Naive thymus-derived CD4-positive, alpha-beta T cell (primary cell): ENCODE data around the gene CLPTM1. TPM values are rescaled to one million over a fixed set of nuclear protein-coding genes. Genes with fewer than 3 reads are reported as not detected.

Experiments
- ATAC-seq: fragments of 150-1000 bp; cut with Tn5 transposase; 2 replicates; pipeline ENCODE4 v1.10.0; 2021; ENCODE audit warnings: mild to moderate bottlenecking, moderate library complexity
- CTCF ChIA-PET: fragments of 350-600 bp; sonication (Branson Sonifier 250); formaldehyde crosslinking; loops from one replicate; lab custom pipeline; 2021; ENCODE audit warnings: antibody characterized with exemption; lab: Charles Lee
- POLR2A ChIA-PET: fragments of 350-600 bp; sonication (Branson Sonifier 250); formaldehyde crosslinking; loops from one replicate; lab custom pipeline; 2021; ENCODE audit warnings: antibody characterized with exemption, inconsistent platforms; lab: Charles Lee
- DNase-seq, 9 donors: peaks; one replicate each; pipeline versions ENCODE4 v3.0.0 to v3.0.0-alpha.2; 2020 to 2022; ENCODE audit warnings: mixed read lengths in 1 of 9
- H3K27ac ChIP-seq: one replicate; pipeline ENCODE4 v1.7.0; 2013; ENCODE audit warnings: mild to moderate bottlenecking, low read depth, low read length, moderate library complexity
- H3K27me3 ChIP-seq, 2 donors: one replicate each; pipeline ENCODE4 v1.7.0; 2013; ENCODE audit warnings: low read length in 2 of 2, mild to moderate bottlenecking in 2 of 2, moderate library complexity in 2 of 2; ENCODE audit not compliant: control insufficient read depth in 2 of 2, insufficient read depth in 2 of 2
- H3K36me3 ChIP-seq, 3 experiments: 1 replicate in 2 of 3; 2 replicates in 1 of 3; pipeline ENCODE4 v1.7.0; 2013; ENCODE audit warnings: low read length in 3 of 3, mild to moderate bottlenecking in 3 of 3, moderate library complexity in 1 of 3; ENCODE audit not compliant: insufficient read depth in 3 of 3, control insufficient read depth in 2 of 3
- H3K4me1 ChIP-seq, 2 donors: one replicate each; pipeline ENCODE4 v1.7.0; 2013; ENCODE audit warnings: low read length in 2 of 2, mild to moderate bottlenecking in 2 of 2, moderate library complexity in 1 of 2; ENCODE audit not compliant: control insufficient read depth in 2 of 2, insufficient read depth in 2 of 2
- H3K4me3 ChIP-seq: 2 replicates; pipeline ENCODE4 v1.7.0; 2013; ENCODE audit warnings: mild to moderate bottlenecking, low read length
- H3K9me3 ChIP-seq, 3 experiments: 1 replicate in 2 of 3; 2 replicates in 1 of 3; pipeline ENCODE4 v1.7.0; 2013; ENCODE audit warnings: low read length in 3 of 3; ENCODE audit not compliant: control insufficient read depth in 2 of 3
- H3K27ac Mint-ChIP-seq, 9 donors: one replicate each; pipeline ENCODE4 v1.8.0; 2020 to 2022; ENCODE audit warnings: mixed read lengths in 9 of 9, mild to moderate bottlenecking in 8 of 9, moderate library complexity in 5 of 9, inconsistent platforms in 2 of 9
- H3K27me3 Mint-ChIP-seq, 5 donors: one replicate each; pipeline ENCODE4 v1.8.0; 2021 to 2022; ENCODE audit warnings: mixed read lengths in 5 of 5, mild to moderate bottlenecking in 1 of 5
- H3K36me3 Mint-ChIP-seq, 5 donors: one replicate each; pipeline ENCODE4 v1.8.0; 2020 to 2022; ENCODE audit warnings: mixed read lengths in 5 of 5, mild to moderate bottlenecking in 3 of 5, inconsistent platforms in 1 of 5
- H3K4me1 Mint-ChIP-seq, 7 donors: one replicate each; pipeline ENCODE4 v1.8.0; 2020 to 2022; ENCODE audit warnings: mixed read lengths in 7 of 7, mild to moderate bottlenecking in 3 of 7, inconsistent platforms in 1 of 7
- H3K4me3 Mint-ChIP-seq, 10 donors: one replicate each; pipeline ENCODE4 v1.8.0; 2020 to 2022; ENCODE audit warnings: mild to moderate bottlenecking in 10 of 10, mixed read lengths in 10 of 10, moderate library complexity in 6 of 10, inconsistent platforms in 2 of 10
- H3K9me3 Mint-ChIP-seq, 11 donors: one replicate each; pipeline ENCODE4 v1.8.0; 2020 to 2022; ENCODE audit warnings: mixed read lengths in 11 of 11, mild to moderate bottlenecking in 4 of 11, inconsistent platforms in 1 of 11, moderate library complexity in 1 of 11
- intact Hi-C, 2 donors: fragments of 100-400 bp; cut with micrococcal nuclease; formaldehyde crosslinking; loops; one replicate each; pipeline ENCODE4 v1.15.1; 2023
- polyA plus RNA-seq, 2 donors: library from polyadenylated mRNA; unstranded; fragments of 300-500 nt; fragmentation: Illumina TruSeq; gene quantifications; one replicate each; pipeline ENCODE4 v1.2.3, GENCODE V29; 2021
- total RNA-seq, 6 experiments: library from RNA in 5 of 6; stranded (reverse) in 5 of 6; gene quantifications; 1 replicate in 5 of 6; 2 replicates in 1 of 6; pipeline ENCODE4 v1.2.3 and lab custom pipeline; 2021 to 2026

Gene CLPTM1
- total and polyA plus RNA-seq, 7 experiments from 2014 or later, result 11.7 to 83.3 (median 71.4) TPM

DNA sequence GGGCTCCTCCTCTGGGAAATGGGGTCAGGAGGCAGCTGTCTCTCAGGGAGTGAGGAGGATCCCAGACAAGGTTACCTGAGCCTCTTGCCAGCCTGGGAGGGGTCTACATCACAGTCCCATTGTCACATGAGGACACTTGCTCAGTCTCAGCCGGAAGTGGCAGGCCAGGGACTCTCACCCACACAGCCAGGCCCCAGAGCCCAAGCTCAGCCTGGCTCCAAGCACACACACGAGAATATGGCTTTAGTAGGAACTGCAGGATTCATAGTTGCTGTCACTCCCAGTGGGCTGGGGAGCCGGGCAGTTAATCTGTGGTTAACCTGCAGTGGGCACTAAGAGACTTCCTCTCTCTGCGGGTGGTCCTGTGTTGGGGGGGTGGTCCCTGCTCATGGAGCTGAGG, 30.3 kb downstream of the CLPTM1 start:
- no peaks in the 10 kb centered on the region for H3K4me1 Mint-ChIP-seq
- H3K4me3 Mint-ChIP-seq, result no peak overlapping the region
- POLR2A ChIA-PET, result no interaction called here
- CTCF ChIA-PET, result no interaction called here
- H3K9me3 ChIP-seq, result no peaks in the 10 kb centered on the region
- ATAC-seq (no peak), DNase-seq (no peak)
- H3K27me3 ChIP-seq, result no peaks in the 10 kb centered on the region
- H3K9me3 Mint-ChIP-seq, result no peaks in the 10 kb centered on the region
- intact Hi-C loops, result no loop called here
- H3K36me3 ChIP-seq, result peaks cover 0 to 90% (median 0%) of the 10 kb centered on the region in 3 experiments
- peaks cover 0 to 20% (median 0%) of the 10 kb centered on the region in 5 donors for H3K36me3 Mint-ChIP-seq
- no peak overlapping the region for H3K4me3 ChIP-seq
- H3K27ac ChIP-seq, result no peak overlapping the region
- H3K27me3 Mint-ChIP-seq, result no peaks in the 10 kb centered on the region
- no peaks in the 10 kb centered on the region for H3K4me1 ChIP-seq
- peak overlapping the region in 1 of 9 donors; percentile 18 for H3K27ac Mint-ChIP-seq

GRCh38 chr19:44986389-44986788, 31.2 kb downstream of the CLPTM1 start:
- Mint-ChIP-seq H3K4me3 (no peak overlapping the region), H3K27me3 (no peaks in the 10 kb centered on the region), H3K4me1 (no peaks in the 10 kb centered on the region), H3K36me3 (peaks cover 0 to 20% (median 0%) of the 10 kb centered on the region in 5 donors), H3K27ac (peak overlapping the region in 1 of 9 donors; percentile 33), H3K9me3 (no peaks in the 10 kb centered on the region)
- H3K27ac ChIP-seq, result no peak overlapping the region
- intact Hi-C loops, result no loop called here
- H3K36me3 ChIP-seq, result peaks cover 0 to 96% (median 0%) of the 10 kb centered on the region in 3 experiments
- H3K27me3 ChIP-seq, result no peaks in the 10 kb centered on the region
- ATAC-seq (no peak), DNase-seq (no peak)
- no peak overlapping the region for H3K4me3 ChIP-seq
- no peaks in the 10 kb centered on the region for H3K9me3 ChIP-seq
- H3K4me1 ChIP-seq, result no peaks in the 10 kb centered on the region
- ChIA-PET POLR2A (no interaction called here), CTCF (interaction anchor here (0.5 kb wide), 1 partner anchor 1199 kb away, joined by 4 read pairs; no protein-coding TSS in a partner anchor)

DNA sequence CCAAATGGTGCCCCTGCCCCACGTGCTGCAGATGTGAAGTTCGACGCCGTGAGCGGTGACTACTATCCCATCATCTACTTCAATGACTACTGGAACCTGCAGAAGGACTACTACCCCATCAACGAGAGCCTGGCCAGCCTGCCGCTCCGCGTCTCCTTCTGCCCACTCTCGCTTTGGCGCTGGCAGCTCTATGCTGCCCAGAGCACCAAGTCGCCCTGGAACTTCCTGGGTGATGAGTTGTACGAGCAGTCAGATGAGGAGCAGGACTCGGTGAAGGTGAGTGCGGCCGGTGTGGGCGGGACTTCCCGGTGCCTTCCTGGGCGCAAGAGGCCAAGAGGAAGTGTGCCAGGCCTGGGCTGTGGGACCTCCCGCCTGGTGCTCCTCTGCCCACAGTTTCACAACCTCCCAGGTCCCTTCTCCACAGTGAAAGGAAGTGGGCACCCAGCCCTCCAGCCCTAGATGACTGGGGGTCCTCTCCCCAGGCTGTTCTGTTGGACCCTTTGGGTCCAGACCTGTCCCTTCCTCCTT, 32.0 kb downstream of the CLPTM1 start:
- ATAC-seq, result no peak
- Histone ChIP-seq H3K4me1 (no peaks in the 10 kb centered on the region), H3K9me3 (no peaks in the 10 kb centered on the region), H3K27me3 (no peaks in the 10 kb centered on the region), H3K4me3 (no peak overlapping the region), H3K36me3 (peaks cover 0 to 96% (median 0%) of the 10 kb centered on the region in 3 experiments), H3K27ac (no peak overlapping the region)
- Mint-ChIP-seq H3K9me3 (no peaks in the 10 kb centered on the region), H3K36me3 (peaks cover 0 to 26% (median 0%) of the 10 kb centered on the region in 5 donors), H3K27me3 (no peaks in the 10 kb centered on the region), H3K4me1 (no peaks in the 10 kb centered on the region), H3K27ac (peak overlapping the region in 1 of 9 donors; percentile 33), H3K4me3 (no peak overlapping the region)
- intact Hi-C loops, result no loop called here
- CTCF ChIA-PET, result no interaction called here
- DNase-seq, result no peak
- POLR2A ChIA-PET, result no interaction called here

DNA sequence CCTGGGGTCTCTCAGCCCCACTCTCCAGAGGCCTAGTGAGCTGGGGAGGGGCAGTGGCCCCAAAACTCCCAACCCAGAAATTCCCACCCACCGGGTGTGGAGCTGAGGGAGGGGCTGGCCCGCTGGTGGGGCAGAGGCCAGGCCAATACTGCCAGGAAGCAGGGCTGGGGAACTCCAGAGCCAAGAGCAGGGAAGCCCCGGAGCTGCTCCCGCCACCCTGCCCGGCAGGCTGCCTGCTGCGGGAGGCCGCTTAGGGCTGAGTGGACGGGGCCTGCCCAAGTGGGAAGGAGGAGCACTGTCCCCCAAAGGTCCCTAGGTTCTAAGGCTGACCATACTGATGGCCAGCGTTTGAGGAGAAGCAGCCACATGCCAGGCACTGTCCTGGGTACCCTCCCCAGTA, 33.1 kb downstream of the CLPTM1 start:
- H3K9me3 Mint-ChIP-seq, result no peaks in the 10 kb centered on the region
- H3K27ac Mint-ChIP-seq, result no peak overlapping the region
- no peak overlapping the region for H3K4me3 Mint-ChIP-seq
- H3K4me3 ChIP-seq, result no peak overlapping the region
- ATAC-seq, result no peak
- peaks cover 0 to 92% (median 0%) of the 10 kb centered on the region in 3 experiments for H3K36me3 ChIP-seq
- no peaks in the 10 kb centered on the region for H3K27me3 ChIP-seq
- ChIA-PET POLR2A (interaction anchor here (0.7 kb wide), 1 partner anchor 125 kb away, joined by 3 read pairs; no protein-coding TSS in a partner anchor), CTCF (interaction anchor here (0.6 to 1.6 kb wide), 4 partner anchors 51 to 291 kb away, joined by 3 to 7 read pairs (median 4); partner anchors contain the start of gene CLASRP)
- intact Hi-C loops, result no loop called here
- peak in 1 of 9 donors; percentile 6 for DNase-seq
- H3K4me1 Mint-ChIP-seq, result no peaks in the 10 kb centered on the region
- peaks cover 0 to 26% (median 0%) of the 10 kb centered on the region in 5 donors for H3K36me3 Mint-ChIP-seq
- no peaks in the 10 kb centered on the region for H3K27me3 Mint-ChIP-seq
- H3K9me3 ChIP-seq, result no peaks in the 10 kb centered on the region
- H3K27ac ChIP-seq, result no peak overlapping the region
- no peaks in the 10 kb centered on the region for H3K4me1 ChIP-seq

- H3K27ac Mint-ChIP-seq, result peak overlapping the region in 2 of 9 donors; percentile 41 to 85
- no peaks in the 10 kb centered on the region for H3K9me3 ChIP-seq
- ATAC-seq (peak; percentile 86), DNase-seq (peak; percentile 34 to 64 (median 55))
- no peak overlapping the region for H3K4me3 Mint-ChIP-seq
- H3K27ac ChIP-seq, result no peak overlapping the region
- intact Hi-C loops, result loop anchor here (1.0 kb wide), 3 partner anchors 70 to 349 kb away; no protein-coding TSS in a partner anchor
- H3K9me3 Mint-ChIP-seq, result no peaks in the 10 kb centered on the region
- no peaks in the 10 kb centered on the region for H3K27me3 ChIP-seq
- peaks cover 0 to 88% (median 0%) of the 10 kb centered on the region in 3 experiments for H3K36me3 ChIP-seq
- H3K4me3 ChIP-seq, result no peak overlapping the region
- CTCF ChIA-PET, result interaction anchor here (0.7 to 1.6 kb wide), 4 partner anchors 10 to 290 kb away, joined by 3 to 6 read pairs (median 3); partner anchors contain the start of gene CLASRP
- H3K36me3 Mint-ChIP-seq, result peaks cover 0 to 26% (median 0%) of the 10 kb centered on the region in 5 donors
- no peaks in the 10 kb centered on the region for H3K4me1 ChIP-seq
- H3K27me3 Mint-ChIP-seq, result no peaks in the 10 kb centered on the region
- H3K4me1 Mint-ChIP-seq, result peaks cover 0 to 2% (median 0%) of the 10 kb centered on the region in 7 donors
- POLR2A ChIA-PET, result no interaction called here
These were observed 33.8 kb downstream of the CLPTM1 start for GRCh38 chr19:44988896-44989556.

GRCh38 chr19:44990459-44990858, 35.3 kb downstream of the CLPTM1 start:
- Mint-ChIP-seq H3K27ac (peak overlapping the region in 1 of 9 donors; percentile 25), H3K9me3 (no peaks in the 10 kb centered on the region), H3K36me3 (peaks cover 0 to 22% (median 0%) of the 10 kb centered on the region in 5 donors), H3K27me3 (no peaks in the 10 kb centered on the region), H3K4me1 (peaks cover 0 to 5% (median 0%) of the 10 kb centered on the region in 7 donors), H3K4me3 (no peak overlapping the region)
- Histone ChIP-seq H3K9me3 (no peaks in the 10 kb centered on the region), H3K4me3 (no peak overlapping the region), H3K36me3 (peaks cover 0 to 73% (median 0%) of the 10 kb centered on the region in 3 experiments), H3K27ac (no peak overlapping the region), H3K4me1 (no peaks in the 10 kb centered on the region), H3K27me3 (no peaks in the 10 kb centered on the region)
- DNase-seq (no peak), ATAC-seq (no peak)
- CTCF ChIA-PET, result interaction anchor here (1.2 kb wide), 1 partner anchor 9 kb away, joined by 3 read pairs; no protein-coding TSS in a partner anchor
- intact Hi-C loops, result no loop called here
- POLR2A ChIA-PET, result no interaction called here
